ENCODE data around the gene B3GALT6. TPM values are rescaled to one million over a fixed set of nuclear protein-coding genes. Genes with fewer than 3 reads are reported as not detected.

B3GALT6 gene
- total and polyA plus RNA-seq, 4 donors = 1.2 to 9.0 (median 8.3) TPM

DNA sequence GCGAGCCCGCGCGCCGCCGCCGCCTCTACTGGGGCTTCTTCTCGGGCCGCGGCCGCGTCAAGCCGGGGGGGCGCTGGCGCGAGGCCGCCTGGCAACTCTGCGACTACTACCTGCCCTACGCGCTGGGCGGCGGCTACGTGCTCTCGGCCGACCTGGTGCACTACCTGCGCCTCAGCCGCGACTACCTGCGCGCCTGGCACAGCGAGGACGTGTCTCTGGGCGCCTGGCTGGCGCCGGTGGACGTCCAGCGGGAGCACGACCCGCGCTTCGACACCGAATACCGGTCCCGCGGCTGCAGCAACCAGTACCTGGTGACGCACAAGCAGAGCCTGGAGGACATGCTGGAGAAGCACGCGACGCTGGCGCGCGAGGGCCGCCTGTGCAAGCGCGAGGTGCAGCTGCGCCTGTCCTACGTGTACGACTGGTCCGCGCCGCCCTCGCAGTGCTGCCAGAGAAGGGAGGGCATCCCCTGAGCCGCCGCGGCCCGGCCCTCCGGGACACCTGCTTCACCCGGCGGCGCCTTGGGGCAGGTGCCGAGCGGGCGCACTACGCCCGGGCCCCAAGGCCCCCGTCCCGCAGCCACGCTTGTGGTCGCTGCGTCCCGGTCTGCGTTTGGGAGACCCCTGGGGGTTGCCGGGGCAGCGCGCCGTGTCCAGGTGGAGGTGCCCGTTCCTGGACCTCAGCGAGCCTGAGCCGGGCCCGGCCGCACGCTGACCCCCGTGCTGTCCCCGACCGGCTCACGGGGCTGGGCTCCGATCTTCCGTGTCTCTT is 944 bp downstream of the B3GALT6 start:
- DNase-seq (ENCODE audit: low spot score) = no peak
- no peaks in the 10 kb centered on the region for H3K27me3 ChIP-seq (ENCODE audit: control insufficient read depth in 4 of 4, insufficient read depth in 4 of 4, low read length in 3 of 4)
- H3K36me3 ChIP-seq (ENCODE audit: control insufficient read depth in 4 of 4, insufficient read depth in 3 of 4, low read depth in 1 of 4, low read length in 3 of 4) = peaks cover 3 to 7% (median 5%) of the 10 kb centered on the region in 4 donors
- peaks cover 14 to 37% (median 27%) of the 10 kb centered on the region in 4 donors for H3K4me1 ChIP-seq (ENCODE audit: control insufficient read depth in 4 of 4, insufficient read depth in 4 of 4, low read length in 3 of 4)
- 84% methylated on average over 98 of the region's 98 CpGs for WGBS
- no peak overlapping the region for H3K9ac ChIP-seq (ENCODE audit: low read depth in 1 of 2, low read length in 2 of 2)
- H3K4me3 ChIP-seq (ENCODE audit: low read depth in 1 of 3, low read length in 3 of 3) = peak overlapping the region in 1 of 3 donors; percentile 59
- H3K9me3 ChIP-seq (ENCODE audit: control insufficient read depth in 4 of 4, low read length in 3 of 4) = no peaks in the 10 kb centered on the region
- H3K27ac ChIP-seq (ENCODE audit: low read depth in 1 of 2, low read length in 2 of 2) = no peak overlapping the region
- TF ChIP-seq, protein P1, sequence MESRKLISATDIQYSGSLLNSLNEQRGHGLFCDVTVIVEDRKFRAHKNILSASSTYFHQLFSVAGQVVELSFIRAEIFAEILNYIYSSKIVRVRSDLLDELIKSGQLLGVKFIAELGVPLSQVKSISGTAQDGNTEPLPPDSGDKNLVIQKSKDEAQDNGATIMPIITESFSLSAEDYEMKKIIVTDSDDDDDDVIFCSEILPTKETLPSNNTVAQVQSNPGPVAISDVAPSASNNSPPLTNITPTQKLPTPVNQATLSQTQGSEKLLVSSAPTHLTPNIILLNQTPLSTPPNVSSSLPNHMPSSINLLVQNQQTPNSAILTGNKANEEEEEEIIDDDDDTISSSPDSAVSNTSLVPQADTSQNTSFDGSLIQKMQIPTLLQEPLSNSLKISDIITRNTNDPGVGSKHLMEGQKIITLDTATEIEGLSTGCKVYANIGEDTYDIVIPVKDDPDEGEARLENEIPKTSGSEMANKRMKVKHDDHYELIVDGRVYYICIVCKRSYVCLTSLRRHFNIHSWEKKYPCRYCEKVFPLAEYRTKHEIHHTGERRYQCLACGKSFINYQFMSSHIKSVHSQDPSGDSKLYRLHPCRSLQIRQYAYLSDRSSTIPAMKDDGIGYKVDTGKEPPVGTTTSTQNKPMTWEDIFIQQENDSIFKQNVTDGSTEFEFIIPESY (IDR thresholded peaks at IDR 0.05) = no peak
- TF ChIP-seq GABPA (IDR thresholded peaks at IDR 0.05 in 1 of 2, conservative IDR thresholded peaks at IDR 0.05 in 1 of 2) (no peak), TAF1 (conservative IDR thresholded peaks at IDR 0.05) (no peak)

DNA sequence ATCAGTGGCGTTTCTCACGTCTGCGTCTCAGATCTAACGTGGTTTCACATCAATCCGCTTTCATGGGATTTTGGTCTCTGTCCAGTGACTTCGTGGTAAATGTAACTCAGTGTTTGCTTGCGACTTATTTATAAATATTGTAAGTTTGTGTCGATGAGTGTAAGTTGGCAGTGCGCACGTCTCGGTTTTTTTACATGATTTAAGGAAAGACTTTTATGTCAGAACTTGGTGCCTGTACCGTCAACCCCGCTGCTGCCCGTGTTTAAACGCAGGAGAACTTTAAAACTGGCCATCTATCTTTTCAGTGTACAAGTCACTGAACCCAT is 1.5 kb downstream of the B3GALT6 start:
- peaks cover 14 to 39% (median 27%) of the 10 kb centered on the region in 4 donors for H3K4me1 ChIP-seq (ENCODE audit: control insufficient read depth in 4 of 4, insufficient read depth in 4 of 4, low read length in 3 of 4)
- peaks cover 0 to 4% (median under 1%) of the 10 kb centered on the region in 4 donors for H3K36me3 ChIP-seq (ENCODE audit: control insufficient read depth in 4 of 4, insufficient read depth in 3 of 4, low read depth in 1 of 4, low read length in 3 of 4)
- H3K9me3 ChIP-seq (ENCODE audit: control insufficient read depth in 4 of 4, low read length in 3 of 4) = no peaks in the 10 kb centered on the region
- no peak for DNase-seq (ENCODE audit: low spot score)
- 97% methylated on average over 15 of the region's 15 CpGs for WGBS
- H3K4me3 ChIP-seq (ENCODE audit: low read depth in 1 of 3, low read length in 3 of 3) = no peak overlapping the region
- H3K27me3 ChIP-seq (ENCODE audit: control insufficient read depth in 4 of 4, insufficient read depth in 4 of 4, low read length in 3 of 4) = no peaks in the 10 kb centered on the region
- H3K9ac ChIP-seq (ENCODE audit: low read depth in 1 of 2, low read length in 2 of 2) = no peak overlapping the region
- no peak overlapping the region for H3K27ac ChIP-seq (ENCODE audit: low read depth in 1 of 2, low read length in 2 of 2)
- no peak for TF ChIP-seq SP1 (IDR thresholded peaks at IDR 0.05)
- TF ChIP-seq, protein P2, sequence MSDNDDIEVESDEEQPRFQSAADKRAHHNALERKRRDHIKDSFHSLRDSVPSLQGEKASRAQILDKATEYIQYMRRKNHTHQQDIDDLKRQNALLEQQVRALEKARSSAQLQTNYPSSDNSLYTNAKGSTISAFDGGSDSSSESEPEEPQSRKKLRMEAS (IDR thresholded peaks at IDR 0.05) = no peak
- TF ChIP-seq FOXA1 (IDR thresholded peaks at IDR 0.05) = no peak
- TF ChIP-seq, protein P3, sequence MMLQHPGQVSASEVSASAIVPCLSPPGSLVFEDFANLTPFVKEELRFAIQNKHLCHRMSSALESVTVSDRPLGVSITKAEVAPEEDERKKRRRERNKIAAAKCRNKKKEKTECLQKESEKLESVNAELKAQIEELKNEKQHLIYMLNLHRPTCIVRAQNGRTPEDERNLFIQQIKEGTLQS (IDR thresholded peaks at IDR 0.05) = no peak
- TF ChIP-seq NR2F2 (IDR thresholded peaks at IDR 0.05) = no peak
- no peak for TF ChIP-seq RAD21 (IDR thresholded peaks at IDR 0.05)
- TF ChIP-seq, protein P4, sequence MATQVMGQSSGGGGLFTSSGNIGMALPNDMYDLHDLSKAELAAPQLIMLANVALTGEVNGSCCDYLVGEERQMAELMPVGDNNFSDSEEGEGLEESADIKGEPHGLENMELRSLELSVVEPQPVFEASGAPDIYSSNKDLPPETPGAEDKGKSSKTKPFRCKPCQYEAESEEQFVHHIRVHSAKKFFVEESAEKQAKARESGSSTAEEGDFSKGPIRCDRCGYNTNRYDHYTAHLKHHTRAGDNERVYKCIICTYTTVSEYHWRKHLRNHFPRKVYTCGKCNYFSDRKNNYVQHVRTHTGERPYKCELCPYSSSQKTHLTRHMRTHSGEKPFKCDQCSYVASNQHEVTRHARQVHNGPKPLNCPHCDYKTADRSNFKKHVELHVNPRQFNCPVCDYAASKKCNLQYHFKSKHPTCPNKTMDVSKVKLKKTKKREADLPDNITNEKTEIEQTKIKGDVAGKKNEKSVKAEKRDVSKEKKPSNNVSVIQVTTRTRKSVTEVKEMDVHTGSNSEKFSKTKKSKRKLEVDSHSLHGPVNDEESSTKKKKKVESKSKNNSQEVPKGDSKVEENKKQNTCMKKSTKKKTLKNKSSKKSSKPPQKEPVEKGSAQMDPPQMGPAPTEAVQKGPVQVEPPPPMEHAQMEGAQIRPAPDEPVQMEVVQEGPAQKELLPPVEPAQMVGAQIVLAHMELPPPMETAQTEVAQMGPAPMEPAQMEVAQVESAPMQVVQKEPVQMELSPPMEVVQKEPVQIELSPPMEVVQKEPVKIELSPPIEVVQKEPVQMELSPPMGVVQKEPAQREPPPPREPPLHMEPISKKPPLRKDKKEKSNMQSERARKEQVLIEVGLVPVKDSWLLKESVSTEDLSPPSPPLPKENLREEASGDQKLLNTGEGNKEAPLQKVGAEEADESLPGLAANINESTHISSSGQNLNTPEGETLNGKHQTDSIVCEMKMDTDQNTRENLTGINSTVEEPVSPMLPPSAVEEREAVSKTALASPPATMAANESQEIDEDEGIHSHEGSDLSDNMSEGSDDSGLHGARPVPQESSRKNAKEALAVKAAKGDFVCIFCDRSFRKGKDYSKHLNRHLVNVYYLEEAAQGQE (IDR thresholded peaks at IDR 0.05) = no peak
- TF ChIP-seq TAF1 (conservative IDR thresholded peaks at IDR 0.05) = no peak
- TF ChIP-seq EGR1 (IDR thresholded peaks at IDR 0.05; ENCODE audit: low read depth in 2 of 2) = no peak
- no peak for TF ChIP-seq HNF4A (conservative IDR thresholded peaks at IDR 0.05)
- no peak for TF ChIP-seq RXRA (IDR thresholded peaks at IDR 0.05)
- no peak for TF ChIP-seq JUND (IDR thresholded peaks at IDR 0.05)
- TF ChIP-seq YY1 (IDR thresholded peaks at IDR 0.05) = no peak
